Activated effector memory CD4-positive, alpha-beta T cell treated with Interleukin-2 at 50 U/mL for 16 hours (primary cell): ENCODE measurements around the gene SORCS1.

Source experiments
- DNase-seq: peaks from one replicate; pipeline ENCODE4 v3.0.0-alpha.2; 2020

SORCS1 gene

GRCh38 chr10:106982268-106982667 lies 182.2 kb downstream of the SORCS1 start:
- no peak for DNase-seq

- DNase-seq, result no peak
Observed at GRCh38 chr10:106981452-106982075, 182.9 kb downstream of the SORCS1 start.

GRCh38 chr10:106980495-106981451 lies 183.7 kb downstream of the SORCS1 start:
- DNase-seq, result no peak

GRCh38 chr10:106978756-106979155 lies 185.8 kb downstream of the SORCS1 start:
- DNase-seq, result no peak

GRCh38 chr10:106973716-106974115 lies 190.8 kb downstream of the SORCS1 start:
- DNase-seq, result no peak

GRCh38 chr10:106973288-106973687 lies 191.2 kb downstream of the SORCS1 start:
- DNase-seq, result no peak

GRCh38 chr10:106972381-106972780 lies 192.1 kb downstream of the SORCS1 start:
- no peak for DNase-seq

GRCh38 chr10:106971411-106971831 lies 193.1 kb downstream of the SORCS1 start:
- no peak for DNase-seq

- DNase-seq, result no peak
Observed at GRCh38 chr10:106967452-106967851, 197.1 kb downstream of the SORCS1 start.

- DNase-seq, result no peak
Observed at GRCh38 chr10:106960812-106961211, 203.7 kb downstream of the SORCS1 start.

GRCh38 chr10:106959521-106959920 lies 205.0 kb downstream of the SORCS1 start:
- no peak for DNase-seq

GRCh38 chr10:106958589-106959361 lies 205.7 kb downstream of the SORCS1 start:
- no peak for DNase-seq

GRCh38 chr10:106957823-106958588 lies 206.5 kb downstream of the SORCS1 start:
- DNase-seq, result no peak

- DNase-seq, result no peak
Observed at GRCh38 chr10:106956216-106956915, 208.1 kb downstream of the SORCS1 start.

GRCh38 chr10:106955133-106955532 lies 209.4 kb downstream of the SORCS1 start:
- no peak for DNase-seq

- DNase-seq, result no peak
Observed at GRCh38 chr10:106952033-106952432, 212.5 kb downstream of the SORCS1 start.

GRCh38 chr10:106949680-106950478 lies 214.6 kb downstream of the SORCS1 start:
- DNase-seq, result no peak

- DNase-seq, result no peak
Observed at GRCh38 chr10:106947643-106948042, 216.9 kb downstream of the SORCS1 start.

- no peak for DNase-seq
Observed at GRCh38 chr10:106942035-106942662, 222.4 kb downstream of the SORCS1 start.

GRCh38 chr10:106941297-106942034 lies 223.0 kb downstream of the SORCS1 start:
- DNase-seq, result no peak
